HG02973 (cell line): ENCODE data around the gene HNRNPLL.
"Not testable (repeated sequence)": the region's sequence is repeated elsewhere in the genome, so short reads cannot be mapped to it uniquely, and the experiment has no call there.

ENCODE experiments used
- ATAC-seq: cut with Tn5 transposase; IDR thresholded peaks from one replicate; pipeline ENCODE4 v1.9.1; 2021; ENCODE audit warnings: moderate library complexity; ENCODE audit not compliant: unreplicated experiment

Gene HNRNPLL

GRCh38 chr2:38602732-38603401 is at the start of gene HNRNPLL:
Gene HNRNPLL, minus strand, starts transcription at chr2:38602928. Its CDS starts 302 bp downstream, at chr2:38602626.
- ATAC-seq = peak; percentile 53

- ATAC-seq = no peak
These were observed 48.0 kb upstream of the HNRNPLL start for GRCh38 chr2:38650717-38651116.

- no peak for ATAC-seq
These were observed 47.3 kb upstream of the HNRNPLL start for GRCh38 chr2:38650012-38650411.

- no peak for ATAC-seq
These were observed 46.5 kb upstream of the HNRNPLL start for GRCh38 chr2:38649176-38649728.

- no peak for ATAC-seq
These were observed 45.5 kb upstream of the HNRNPLL start for GRCh38 chr2:38648107-38648761.

- ATAC-seq = not testable (repeated sequence)
These were observed 41.2 kb upstream of the HNRNPLL start for GRCh38 chr2:38643683-38644511.

- ATAC-seq = no peak
These were observed 40.4 kb upstream of the HNRNPLL start for GRCh38 chr2:38643021-38643671.

- not testable (repeated sequence) for ATAC-seq
These were observed 39.8 kb upstream of the HNRNPLL start for GRCh38 chr2:38642373-38643017.

- ATAC-seq = no peak
These were observed 33.3 kb upstream of the HNRNPLL start for GRCh38 chr2:38636069-38636468.

GRCh38 chr2:38635139-38635538 is 32.4 kb upstream of the HNRNPLL start:
- ATAC-seq = no peak

- peak; percentile 71 for ATAC-seq
These were observed 32.0 kb upstream of the HNRNPLL start for GRCh38 chr2:38634684-38635083.

- no peak for ATAC-seq
These were observed 31.2 kb upstream of the HNRNPLL start for GRCh38 chr2:38633895-38634294.

GRCh38 chr2:38632980-38633379 is 30.3 kb upstream of the HNRNPLL start:
- no peak for ATAC-seq

GRCh38 chr2:38631976-38632375 is 29.2 kb upstream of the HNRNPLL start:
- no peak for ATAC-seq

- ATAC-seq = no peak
These were observed 27.0 kb upstream of the HNRNPLL start for GRCh38 chr2:38629684-38630083.

GRCh38 chr2:38627391-38627790 is 24.7 kb upstream of the HNRNPLL start:
- no peak for ATAC-seq

- ATAC-seq = no peak
These were observed 23.8 kb upstream of the HNRNPLL start for GRCh38 chr2:38626326-38627035.

GRCh38 chr2:38622210-38622609 is 19.5 kb upstream of the HNRNPLL start:
- ATAC-seq = no peak

- no peak for ATAC-seq
These were observed 18.3 kb upstream of the HNRNPLL start for GRCh38 chr2:38621018-38621417.
